Thoracic aorta (tissue), 2 donors: ENCODE results near the gene AMZ1. TPM values are rescaled to one million over a fixed set of nuclear protein-coding genes. Genes with fewer than 3 reads are reported as not detected.

ENCODE experiments used
- ATAC-seq: fragments of 150-250 bp; one replicate; pipeline ENCODE4 v1.8.0; 2017; ENCODE audit warnings: low read depth; ENCODE audit not compliant: insufficient number of reproducible peaks, low FRiP score
- DNase-seq: peaks from one replicate; pipeline ENCODE4 v3.0.0-alpha.2; 2020; ENCODE audit warnings: low spot score
- H3K27ac ChIP-seq, 2 donors: fragments of 200-600 bp; sonication (generic); 1 replicate in 1 of 2; 2 replicates in 1 of 2; pipeline ENCODE4 v1.5.1; 2016; ENCODE audit warnings: mild to moderate bottlenecking in 2 of 2, moderate library complexity in 2 of 2
- H3K27me3 ChIP-seq: fragments of 200-600 bp; sonication (generic); replicated peaks from 2 replicates; pipeline ENCODE4 v1.6.0; 2016; ENCODE audit warnings: mild to moderate bottlenecking; ENCODE audit not compliant: insufficient read depth
- H3K36me3 ChIP-seq: fragments of 200-600 bp; sonication (generic); one replicate; pipeline ENCODE4 v1.5.1; 2016
- H3K4me1 ChIP-seq, 2 donors: fragments of 200-600 bp; sonication (generic); 1 replicate in 1 of 2; 2 replicates in 1 of 2; pipeline versions ENCODE4 v1.5.1 to v1.6.0; 2016; ENCODE audit warnings: low read depth in 2 of 2, mild to moderate bottlenecking in 1 of 2; ENCODE audit not compliant: control insufficient read depth in 1 of 2
- H3K4me3 ChIP-seq: fragments of 200-600 bp; sonication (generic); 2 replicates; pipeline ENCODE4 v1.5.1; 2016; ENCODE audit warnings: mild to moderate bottlenecking
- H3K9me3 ChIP-seq: fragments of 200-600 bp; sonication (generic); 2 replicates; pipeline ENCODE4 v1.5.1; 2016
- CTCF ChIP-seq: fragments of 200-600 bp; sonication (generic); IDR thresholded peaks from one replicate; pipeline ENCODE4 v1.5.1; 2019; ENCODE audit warnings: antibody characterized with exemption
- total RNA-seq, 2 donors: library from RNA; depleted of rRNA; stranded (reverse); fragments of >200 nt; gene quantifications; one replicate each; pipeline versions ENCODE4 v1.1.0 to v1.2.3, GENCODE V29; 2016

AMZ1 gene
- total RNA-seq, 2 donors from 2014 or later: 1.4 to 3.7 TPM

GRCh38 chr7:2666155-2666554 lies 21.8 kb upstream of the AMZ1 start:
- DNase-seq (no peak), ATAC-seq (no peak)
- no peak for TF ChIP-seq CTCF
- peaks cover 14% of the 10 kb centered on the region for H3K36me3 ChIP-seq
- H3K27ac ChIP-seq: no peak overlapping the region
- no peaks in the 10 kb centered on the region for H3K27me3 ChIP-seq
- H3K9me3 ChIP-seq: no peaks in the 10 kb centered on the region
- H3K4me1 ChIP-seq: peaks cover 0 to 3% of the 10 kb centered on the region in 2 donors
- no peak overlapping the region for H3K4me3 ChIP-seq

- Histone ChIP-seq H3K36me3 (peaks cover 11% of the 10 kb centered on the region), H3K27ac (no peak overlapping the region), H3K27me3 (no peaks in the 10 kb centered on the region), H3K4me1 (peaks cover 0 to 3% of the 10 kb centered on the region in 2 donors), H3K9me3 (no peaks in the 10 kb centered on the region), H3K4me3 (no peak overlapping the region)
- ATAC-seq: no peak
- no peak for DNase-seq
- TF ChIP-seq CTCF: no peak
Observed at GRCh38 chr7:2666588-2667250, 21.3 kb upstream of the AMZ1 start.

- H3K9me3 ChIP-seq: no peaks in the 10 kb centered on the region
- peaks cover 0 to 3% of the 10 kb centered on the region in 2 donors for H3K4me1 ChIP-seq
- H3K27me3 ChIP-seq: no peaks in the 10 kb centered on the region
- H3K27ac ChIP-seq: no peak overlapping the region
- TF ChIP-seq CTCF: no peak
- ATAC-seq (no peak), DNase-seq (no peak)
- no peak overlapping the region for H3K4me3 ChIP-seq
- no peaks in the 10 kb centered on the region for H3K36me3 ChIP-seq
Observed at GRCh38 chr7:2667843-2668242, 20.2 kb upstream of the AMZ1 start.

GRCh38 chr7:2668401-2668800 lies 19.6 kb upstream of the AMZ1 start:
- Histone ChIP-seq H3K27me3 (no peaks in the 10 kb centered on the region), H3K4me3 (no peak overlapping the region), H3K27ac (no peak overlapping the region), H3K4me1 (peaks cover 0 to 3% of the 10 kb centered on the region in 2 donors), H3K36me3 (no peaks in the 10 kb centered on the region), H3K9me3 (no peaks in the 10 kb centered on the region)
- TF ChIP-seq CTCF: no peak
- ATAC-seq (no peak), DNase-seq (no peak)

- peaks cover 0 to 3% of the 10 kb centered on the region in 2 donors for H3K4me1 ChIP-seq
- no peaks in the 10 kb centered on the region for H3K27me3 ChIP-seq
- DNase-seq: no peak
- H3K4me3 ChIP-seq: no peak overlapping the region
- no peaks in the 10 kb centered on the region for H3K36me3 ChIP-seq
- ATAC-seq: no peak
- no peaks in the 10 kb centered on the region for H3K9me3 ChIP-seq
- TF ChIP-seq CTCF: no peak
- no peak overlapping the region for H3K27ac ChIP-seq
Observed at GRCh38 chr7:2670171-2670570, 17.8 kb upstream of the AMZ1 start.
